K562 treated with DMSO at 1 percent for 12 hours (cell line): ENCODE results near the gene CD96. TPM values are rescaled to one million over a fixed set of nuclear protein-coding genes. Genes with fewer than 3 reads are reported as not detected.

ENCODE experiments used
- total RNA-seq: library from RNA; unstranded; fragments of 300-600 nt; gene quantifications from 2 replicates; pipeline ENCODE4 v1.2.3, GENCODE V29; 2022; ENCODE audit not compliant: insufficient read depth

Gene CD96, protein sequence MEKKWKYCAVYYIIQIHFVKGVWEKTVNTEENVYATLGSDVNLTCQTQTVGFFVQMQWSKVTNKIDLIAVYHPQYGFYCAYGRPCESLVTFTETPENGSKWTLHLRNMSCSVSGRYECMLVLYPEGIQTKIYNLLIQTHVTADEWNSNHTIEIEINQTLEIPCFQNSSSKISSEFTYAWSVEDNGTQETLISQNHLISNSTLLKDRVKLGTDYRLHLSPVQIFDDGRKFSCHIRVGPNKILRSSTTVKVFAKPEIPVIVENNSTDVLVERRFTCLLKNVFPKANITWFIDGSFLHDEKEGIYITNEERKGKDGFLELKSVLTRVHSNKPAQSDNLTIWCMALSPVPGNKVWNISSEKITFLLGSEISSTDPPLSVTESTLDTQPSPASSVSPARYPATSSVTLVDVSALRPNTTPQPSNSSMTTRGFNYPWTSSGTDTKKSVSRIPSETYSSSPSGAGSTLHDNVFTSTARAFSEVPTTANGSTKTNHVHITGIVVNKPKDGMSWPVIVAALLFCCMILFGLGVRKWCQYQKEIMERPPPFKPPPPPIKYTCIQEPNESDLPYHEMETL
- total RNA-seq, result 0.35 and 1.0 TPM in 2 replicates

DNA sequence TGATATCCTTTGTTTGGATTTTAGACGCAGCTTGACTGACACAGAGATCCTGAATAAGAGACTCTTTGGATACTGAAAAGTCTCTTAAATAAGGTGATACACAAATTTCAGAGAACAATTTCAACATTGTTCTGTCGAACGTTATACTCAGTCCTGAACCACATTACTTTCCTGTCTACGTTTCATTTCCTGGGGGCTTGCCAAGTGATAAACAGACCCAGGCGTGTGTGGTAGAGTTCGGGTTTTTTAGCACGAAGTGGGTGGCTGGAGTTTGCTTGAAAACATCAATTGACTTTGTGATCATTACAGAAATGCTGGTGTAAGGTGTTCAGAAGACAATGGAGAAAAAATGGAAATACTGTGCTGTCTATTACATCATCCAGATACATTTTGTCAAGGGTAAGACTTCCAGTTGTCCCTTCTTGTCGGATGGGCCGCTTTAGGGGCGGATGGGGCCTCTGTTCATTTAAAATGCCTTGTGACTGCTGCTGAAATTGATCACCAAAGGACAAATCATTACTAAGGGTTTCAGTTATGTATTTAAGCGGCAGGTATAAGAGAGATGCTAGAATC is at the start of gene CD96:
TSS of gene CD96 (plus strand) at position 287 of the 573 bp plus-strand sequence. CDS start at position 339, 52 bp downstream.

DNA sequence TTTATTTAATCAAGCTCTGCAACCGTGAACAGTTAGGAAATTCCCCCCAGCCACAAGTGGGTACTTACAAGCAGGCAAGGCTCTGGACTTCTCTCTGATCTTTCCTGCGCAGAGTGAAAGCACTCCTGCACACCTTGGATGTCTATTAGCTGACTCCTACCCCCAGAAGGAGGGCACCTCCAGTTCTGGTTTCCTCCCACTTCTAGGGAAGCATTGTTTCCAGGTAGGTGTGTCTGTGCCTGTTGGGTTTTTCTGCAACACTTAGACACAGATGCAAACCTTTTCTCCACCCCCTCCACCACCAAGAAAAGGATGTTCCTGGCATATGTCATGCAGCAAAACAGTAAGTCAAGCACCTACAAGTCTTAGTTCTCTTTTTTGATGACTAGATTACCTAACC is 53.2 kb downstream of the CD96 start, which contains the start of gene ZBED2:
TSS of gene ZBED2 (minus strand) at position 115 of the 400 bp plus-strand sequence. CDS start 1,145 bp downstream, outside the sequence.

Other genes starting within 250 kb of the CD96 start
- gene ZBED2, start 53.1 kb downstream of the CD96 start, total RNA-seq, result not detected in 2 replicates
- gene PLCXD2, start 132.5 kb downstream of the CD96 start, total RNA-seq, result 0.11 TPM in 1 of 2 replicates, not detected in the other